DMS 273 treated with DMSO at 0.1 percent for 48 hours (cell line): ENCODE measurements around the gene SYMPK.

Experiments used
- DNase-seq: peaks from one replicate; lab custom pipeline; 2025; lab: John Stamatoyannopoulos, UW

The SYMPK gene

GRCh38 chr19:45781214-45782161, 81.5 kb downstream of the SYMPK start:
- peak; percentile 51 for DNase-seq

GRCh38 chr19:45780448-45781213, 82.3 kb downstream of the SYMPK start:
- DNase-seq = no peak

GRCh38 chr19:45780146-45780447, 82.8 kb downstream of the SYMPK start:
- no peak for DNase-seq

GRCh38 chr19:45779231-45780145, 83.5 kb downstream of the SYMPK start:
- no peak for DNase-seq

- no peak for DNase-seq
Measured at GRCh38 chr19:45778010-45778661, 84.8 kb downstream of the SYMPK start.

GRCh38 chr19:45777395-45777961, 85.5 kb downstream of the SYMPK start:
- DNase-seq = no peak

GRCh38 chr19:45774765-45775164, 88.2 kb downstream of the SYMPK start:
- DNase-seq = no peak

- DNase-seq = no peak
Measured at GRCh38 chr19:45773384-45773783, 89.6 kb downstream of the SYMPK start.

- no peak for DNase-seq
Measured at GRCh38 chr19:45772912-45773311, 90.0 kb downstream of the SYMPK start.

GRCh38 chr19:45772130-45772840, 90.7 kb downstream of the SYMPK start:
- DNase-seq = no peak

- no peak for DNase-seq
Measured at GRCh38 chr19:45771311-45771933, 91.5 kb downstream of the SYMPK start.

- DNase-seq = peak; percentile 82
Measured at GRCh38 chr19:45770192-45771101, 92.5 kb downstream of the SYMPK start.

- DNase-seq = no peak
Measured at GRCh38 chr19:45769821-45770191, 93.1 kb downstream of the SYMPK start.

GRCh38 chr19:45768984-45769782, 93.8 kb downstream of the SYMPK start, which contains the start of gene SIX5:
SIX5 (minus strand) TSS chr19:45769252; CDS start chr19:45768844, 408 bp downstream.
- peak; percentile 92 for DNase-seq

GRCh38 chr19:45768655-45768983, 94.3 kb downstream of the SYMPK start:
- DNase-seq = peak; percentile 36

GRCh38 chr19:45767881-45768654, 94.9 kb downstream of the SYMPK start:
- DNase-seq = peak; percentile 32

- peak; percentile 53 for DNase-seq
Measured at GRCh38 chr19:45767410-45767880, 95.5 kb downstream of the SYMPK start.
